Activated naive CD8-positive, alpha-beta T cell treated with anti-CD3 and anti-CD28 coated beads, Interleukin-2, amount 10 ng/mL, durations not matched to agents 7 days and 5 days (primary cell): ENCODE data around the gene CYP39A1. TPM values are rescaled to one million over a fixed set of nuclear protein-coding genes. Genes with fewer than 3 reads are reported as not detected.

Source experiments
- ATAC-seq: fragments of 150-1000 bp; cut with Tn5 transposase; one replicate; pipeline ENCODE4 v1.10.0; 2021; ENCODE audit warnings: low read depth, moderate library complexity
- POLR2A ChIA-PET: fragments of 350-600 bp; sonication (Branson Sonifier 250); formaldehyde crosslinking; loops from one replicate; lab custom pipeline; 2021; ENCODE audit warnings: antibody characterized with exemption; lab: Charles Lee
- DNase-seq: peaks from one replicate; pipeline ENCODE4 v3.0.0; 2021
- H3K27ac Mint-ChIP-seq: one replicate; pipeline ENCODE4 v1.8.0; 2022; ENCODE audit warnings: mild to moderate bottlenecking, mixed read lengths
- H3K27me3 Mint-ChIP-seq: one replicate; pipeline ENCODE4 v1.8.0; 2022; ENCODE audit warnings: mild to moderate bottlenecking, moderate library complexity, mixed read lengths
- H3K36me3 Mint-ChIP-seq: one replicate; pipeline ENCODE4 v1.8.0; 2021; ENCODE audit warnings: mild to moderate bottlenecking, mixed read lengths
- H3K4me1 Mint-ChIP-seq: one replicate; pipeline ENCODE4 v1.8.0; 2021; ENCODE audit warnings: mixed read lengths
- H3K4me3 Mint-ChIP-seq: one replicate; pipeline ENCODE4 v1.8.0; 2022; ENCODE audit warnings: mild to moderate bottlenecking, moderate library complexity, mixed read lengths
- H3K9me3 Mint-ChIP-seq: one replicate; pipeline ENCODE4 v1.8.0; 2021; ENCODE audit warnings: mixed read lengths
- total RNA-seq, 2 experiments: library from RNA; stranded (reverse); gene quantifications; one replicate each; pipeline ENCODE4 v1.2.3, GENCODE V29; 2021

Gene CYP39A1
- total RNA-seq, 2 experiments from 2014 or later, result not detected

DNA sequence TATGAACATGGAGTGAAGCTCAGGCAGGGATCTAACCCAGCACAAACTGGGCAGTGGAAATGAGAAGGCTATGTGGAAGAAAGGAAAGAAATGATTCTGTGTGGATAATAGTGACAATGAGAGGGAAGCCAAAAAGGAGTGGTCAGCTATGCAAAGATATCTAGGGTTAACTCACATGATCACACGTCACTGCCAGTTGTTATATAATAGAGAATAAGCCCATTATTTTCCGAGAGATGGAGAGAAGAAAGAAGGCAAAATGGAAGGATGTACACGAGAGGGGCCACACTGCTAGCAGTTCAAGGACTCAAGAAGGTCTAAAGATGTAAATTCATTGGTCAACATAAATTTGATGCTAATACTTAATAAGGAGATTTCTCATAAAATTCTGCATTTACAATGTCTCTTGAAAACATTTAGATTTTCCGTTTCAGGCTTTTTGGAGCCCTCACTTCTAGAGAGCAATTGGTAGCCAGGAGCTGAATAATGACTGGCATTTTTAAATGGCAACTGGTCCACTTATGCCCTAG, 142.6 kb downstream of the CYP39A1 start:
- H3K4me3 Mint-ChIP-seq, result no peak overlapping the region
- H3K36me3 Mint-ChIP-seq, result no peaks in the 10 kb centered on the region

DNA sequence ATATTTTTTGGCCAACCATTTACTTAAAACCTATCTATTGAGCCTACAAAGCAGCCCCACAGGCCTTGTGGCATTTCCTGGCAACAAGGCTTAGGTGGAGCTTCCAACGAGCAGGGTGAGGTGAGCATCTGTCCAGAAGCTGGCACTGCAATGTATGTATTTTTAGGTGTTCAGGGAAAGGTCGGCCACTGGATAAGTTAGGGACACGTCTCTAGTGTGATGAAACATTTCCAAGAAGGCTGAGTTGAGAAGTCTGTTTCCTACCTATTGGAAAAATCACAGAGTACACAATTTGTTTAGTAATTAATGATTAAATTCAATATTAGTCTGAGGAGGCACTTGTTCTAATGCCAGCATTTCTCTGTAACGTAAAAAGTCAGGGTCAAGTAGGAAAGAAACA, 143.6 kb downstream of the CYP39A1 start:
- ATAC-seq (no peak), DNase-seq (no peak)
- H3K4me3 Mint-ChIP-seq, result no peak overlapping the region
- H3K36me3 Mint-ChIP-seq, result no peaks in the 10 kb centered on the region
- no peaks in the 10 kb centered on the region for H3K4me1 Mint-ChIP-seq
- POLR2A ChIA-PET, result no interaction called here
- H3K27me3 Mint-ChIP-seq, result peaks cover 3% of the 10 kb centered on the region
- H3K9me3 Mint-ChIP-seq, result no peaks in the 10 kb centered on the region
- no peak overlapping the region for H3K27ac Mint-ChIP-seq

More for the DNA sequence above, 142.6 kb downstream of the CYP39A1 start:
- ATAC-seq (no peak), DNase-seq (no peak)
- POLR2A ChIA-PET, result no interaction called here
- peaks cover 3% of the 10 kb centered on the region for H3K27me3 Mint-ChIP-seq
- H3K27ac Mint-ChIP-seq, result no peak overlapping the region
- no peaks in the 10 kb centered on the region for H3K9me3 Mint-ChIP-seq
- no peaks in the 10 kb centered on the region for H3K4me1 Mint-ChIP-seq

DNA sequence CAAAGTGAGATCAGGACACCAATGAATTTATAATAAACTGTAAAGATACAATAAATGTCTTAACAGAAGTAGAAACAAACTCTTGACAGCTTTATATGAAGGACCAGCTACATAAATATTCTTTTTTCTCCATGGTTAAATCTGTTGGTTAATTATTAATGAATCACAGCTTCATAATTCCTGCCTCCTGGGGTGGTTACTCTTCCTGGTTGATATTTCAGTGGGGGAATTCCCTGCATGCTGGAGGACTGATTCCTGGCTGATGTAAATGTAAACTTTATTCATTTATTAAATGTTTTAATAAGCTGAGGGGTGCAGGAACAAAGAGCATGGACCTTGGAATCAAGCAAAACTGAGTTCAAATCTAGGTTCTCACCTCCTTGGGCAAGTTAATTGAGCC, 145.2 kb downstream of the CYP39A1 start:
- Mint-ChIP-seq H3K27ac (no peak overlapping the region), H3K27me3 (peaks cover 4% of the 10 kb centered on the region), H3K4me3 (no peak overlapping the region), H3K9me3 (no peaks in the 10 kb centered on the region), H3K4me1 (no peaks in the 10 kb centered on the region), H3K36me3 (no peaks in the 10 kb centered on the region)
- POLR2A ChIA-PET, result no interaction called here
- DNase-seq, result no peak
- no peak for ATAC-seq

DNA sequence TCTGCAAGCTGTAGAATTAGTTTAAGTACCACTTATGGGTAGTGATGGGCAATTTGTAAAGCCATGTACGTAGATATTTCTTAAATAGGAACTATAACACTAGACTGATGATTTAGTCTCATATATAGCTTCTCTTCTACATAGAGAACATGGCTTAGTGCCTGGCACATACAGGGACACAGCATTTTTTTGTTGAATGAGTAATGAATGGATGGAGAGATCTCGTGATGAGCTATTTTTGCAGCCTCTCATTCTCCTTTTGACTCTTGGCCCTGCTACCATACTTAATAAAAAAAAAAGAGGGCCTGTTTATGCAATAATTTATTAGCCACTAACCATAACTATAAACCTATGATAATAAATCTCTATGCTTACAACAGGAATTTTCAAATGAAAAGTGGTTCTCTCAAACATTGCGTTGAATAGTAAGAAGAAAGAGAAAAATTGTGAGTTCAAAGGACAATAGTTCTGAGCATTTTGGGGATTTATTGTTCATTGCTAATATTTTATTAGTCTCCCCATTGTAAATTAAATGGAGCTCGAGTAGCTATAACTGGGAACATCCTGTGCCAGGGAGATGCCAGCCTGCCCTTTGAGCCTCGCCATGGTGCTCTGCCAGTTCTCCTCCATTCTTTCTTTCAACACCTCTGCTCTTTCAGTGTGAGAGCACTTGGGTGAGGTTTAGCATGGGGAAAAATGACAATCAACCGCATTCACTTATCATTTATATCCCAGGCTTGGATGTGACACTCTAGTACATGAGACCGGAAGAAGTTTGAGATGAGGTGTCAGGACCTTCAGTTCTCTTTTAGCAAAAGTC, 146.7 kb downstream of the CYP39A1 start:
- no peaks in the 10 kb centered on the region for H3K9me3 Mint-ChIP-seq
- H3K4me3 Mint-ChIP-seq, result no peak overlapping the region
- no peaks in the 10 kb centered on the region for H3K36me3 Mint-ChIP-seq
- peaks cover 4% of the 10 kb centered on the region for H3K27me3 Mint-ChIP-seq
- POLR2A ChIA-PET, result no interaction called here
- no peak overlapping the region for H3K27ac Mint-ChIP-seq
- H3K4me1 Mint-ChIP-seq, result no peaks in the 10 kb centered on the region
- no peak for ATAC-seq
- DNase-seq, result no peak

DNA sequence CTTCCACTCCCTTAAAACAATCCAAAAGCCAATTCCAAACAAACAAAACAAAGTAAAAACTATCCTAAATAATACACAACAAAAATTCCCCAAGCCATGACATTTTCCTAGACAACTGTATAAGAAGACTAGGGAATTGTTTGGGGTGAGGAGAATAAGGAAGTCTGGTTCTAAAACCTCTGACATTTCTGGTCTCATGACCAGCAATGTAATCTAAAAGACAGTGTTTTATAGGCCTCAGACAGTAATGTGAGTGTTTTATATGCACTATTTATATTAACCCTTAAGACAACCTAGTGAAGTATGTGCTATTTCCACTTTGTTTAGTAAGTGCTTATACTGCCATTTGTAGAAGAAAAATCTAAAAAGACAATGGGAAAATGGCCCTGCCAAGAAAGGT, 148.4 kb downstream of the CYP39A1 start:
- no peak for DNase-seq
- POLR2A ChIA-PET, result no interaction called here
- no peaks in the 10 kb centered on the region for H3K9me3 Mint-ChIP-seq
- no peaks in the 10 kb centered on the region for H3K36me3 Mint-ChIP-seq
- no peaks in the 10 kb centered on the region for H3K4me1 Mint-ChIP-seq
- peaks cover 11% of the 10 kb centered on the region for H3K27me3 Mint-ChIP-seq
- ATAC-seq, result no peak
- no peak overlapping the region for H3K4me3 Mint-ChIP-seq
- H3K27ac Mint-ChIP-seq, result no peak overlapping the region

DNA sequence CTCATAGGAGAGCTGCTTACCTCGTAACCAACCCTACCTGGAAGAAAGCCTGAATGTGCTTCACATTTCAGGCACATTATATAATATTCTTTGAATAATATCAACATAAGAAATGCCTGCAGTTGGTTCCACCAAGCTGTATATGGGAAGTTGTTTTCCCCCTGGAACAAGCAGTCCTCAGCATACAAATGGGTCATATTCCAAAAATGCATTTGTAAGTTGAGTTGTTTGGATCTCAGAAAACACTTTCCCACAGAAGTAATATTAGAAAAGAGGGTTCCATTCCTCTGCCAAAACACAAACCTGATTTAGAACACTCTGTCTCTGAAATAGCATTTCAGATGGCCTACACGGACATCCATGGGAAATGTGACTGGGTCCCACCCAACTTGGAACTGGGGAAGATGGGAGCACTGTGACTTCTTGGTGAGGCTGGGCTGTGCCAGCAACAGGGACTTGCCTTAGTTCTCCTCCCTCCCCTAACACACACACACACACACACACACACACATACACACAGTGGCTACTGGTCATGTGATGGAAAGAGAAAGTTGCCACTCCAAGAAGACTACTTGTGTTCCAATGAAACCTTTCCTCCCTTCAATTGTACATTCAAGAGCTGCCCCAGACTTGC, 150.0 kb downstream of the CYP39A1 start:
- Mint-ChIP-seq H3K27me3 (peaks cover 12% of the 10 kb centered on the region), H3K4me3 (no peak overlapping the region), H3K27ac (no peak overlapping the region), H3K4me1 (no peaks in the 10 kb centered on the region), H3K9me3 (no peaks in the 10 kb centered on the region), H3K36me3 (no peaks in the 10 kb centered on the region)
- POLR2A ChIA-PET, result no interaction called here
- ATAC-seq (no peak), DNase-seq (no peak)

DNA sequence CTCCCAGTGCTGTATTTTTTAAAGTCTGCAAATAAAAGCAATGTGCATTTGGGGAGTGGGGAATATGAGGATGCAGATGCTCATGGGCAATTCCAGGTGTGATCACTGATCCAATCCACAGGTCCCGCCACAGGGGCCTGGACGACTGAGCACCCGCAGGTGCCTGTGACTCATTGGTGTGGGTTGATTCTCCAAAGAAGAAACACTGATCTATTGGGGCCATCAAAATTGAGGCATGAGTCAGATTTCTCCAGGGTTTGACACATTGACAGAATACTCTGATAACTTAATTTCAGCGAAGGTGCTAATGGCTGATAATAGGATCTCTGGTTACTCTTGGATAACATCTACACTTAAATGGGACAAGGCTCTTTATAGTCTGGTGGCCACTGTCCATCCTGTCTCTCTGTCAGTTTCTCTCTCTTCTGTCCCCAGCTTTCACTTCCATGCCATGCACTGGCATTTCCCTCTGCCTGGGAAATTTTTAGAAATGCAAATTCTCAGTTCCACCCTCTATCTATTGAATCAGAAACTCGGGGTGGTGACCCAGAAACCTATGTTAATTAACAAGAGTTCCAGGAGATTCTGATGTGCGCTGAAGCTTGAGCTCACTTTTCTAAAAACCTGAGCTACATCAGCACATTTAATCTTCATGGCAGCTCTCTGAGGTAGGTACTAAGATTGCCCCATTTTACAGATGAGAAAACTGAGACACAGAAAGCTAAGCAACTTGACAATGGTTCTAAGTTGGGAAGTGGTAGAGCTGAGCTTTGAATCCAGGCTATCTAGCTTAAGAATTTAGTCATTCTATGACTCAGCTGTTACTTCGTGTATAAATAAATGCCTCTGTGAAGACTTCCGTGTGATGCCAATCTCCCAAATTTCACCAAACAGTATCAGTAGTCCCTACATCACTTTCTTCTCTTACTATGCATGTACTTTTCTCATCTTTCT, 151.2 kb downstream of the CYP39A1 start:
- Mint-ChIP-seq H3K27ac (no peak overlapping the region), H3K4me1 (no peaks in the 10 kb centered on the region), H3K27me3 (peaks cover 12% of the 10 kb centered on the region), H3K4me3 (no peak overlapping the region), H3K36me3 (no peaks in the 10 kb centered on the region), H3K9me3 (no peaks in the 10 kb centered on the region)
- no peak for DNase-seq
- ATAC-seq, result no peak
- POLR2A ChIA-PET, result no interaction called here

DNA sequence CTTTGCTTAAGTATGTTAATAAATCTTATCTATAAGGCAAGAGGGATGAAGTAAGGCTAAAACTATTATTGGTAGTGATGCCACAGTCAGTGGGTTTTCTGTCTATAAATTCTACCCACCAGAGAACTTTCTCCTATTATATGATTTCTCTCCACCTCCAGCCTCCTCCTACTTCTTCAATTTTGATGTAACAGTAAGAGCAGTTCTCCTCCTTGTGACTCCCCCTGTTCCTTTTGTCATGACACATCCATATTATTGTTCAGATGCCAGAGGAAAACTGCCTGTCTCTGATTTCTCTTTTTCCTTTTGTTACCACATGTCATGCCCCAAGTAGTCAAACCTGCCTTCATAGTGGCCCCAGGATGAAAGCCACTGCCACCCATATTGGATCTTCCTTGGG, 152.2 kb downstream of the CYP39A1 start:
- POLR2A ChIA-PET, result no interaction called here
- no peak for ATAC-seq
- Mint-ChIP-seq H3K9me3 (no peaks in the 10 kb centered on the region), H3K4me1 (no peaks in the 10 kb centered on the region), H3K4me3 (no peak overlapping the region), H3K27ac (no peak overlapping the region), H3K36me3 (no peaks in the 10 kb centered on the region), H3K27me3 (peaks cover 18% of the 10 kb centered on the region)
- DNase-seq, result no peak

Other genes starting within 250 kb of the CYP39A1 start
- under 1 TPM; 0.37 to 0.53 TPM for gene RCAN2, start 161.4 kb downstream of the CYP39A1 start, total RNA-seq
- under 1 TPM; 0.64 to 0.88 TPM for gene SLC25A27, start 157 bp upstream of the CYP39A1 start, total RNA-seq
- not detected for gene TDRD6, start 35.1 kb upstream of the CYP39A1 start, total RNA-seq
- gene PLA2G7, start 82.6 kb upstream of the CYP39A1 start, total RNA-seq, result 1 to 10 TPM; 7.5 to 9.6 TPM
- gene ANKRD66, start 94.1 kb upstream of the CYP39A1 start, total RNA-seq, result not detected
- not detected for gene MEP1A, start 140.6 kb upstream of the CYP39A1 start, total RNA-seq